HUES6 (cell line): ENCODE data around the gene PPP1R3D.
"Not testable (repeated sequence)": the region's sequence is repeated elsewhere in the genome, so short reads cannot be mapped to it uniquely, and the experiment has no call there.

Experiments used
- H3K27ac ChIP-seq: 2 replicates; pipeline ENCODE4 v1.7.0; 2013; ENCODE audit warnings: low read depth, mild to moderate bottlenecking, low read length, inconsistent platforms
- H3K27me3 ChIP-seq: 2 replicates; pipeline ENCODE4 v1.6.1; 2013; ENCODE audit warnings: low read length; ENCODE audit not compliant: control insufficient read depth, insufficient read depth
- H3K36me3 ChIP-seq: 2 replicates; pipeline ENCODE4 v1.6.1; 2013; ENCODE audit warnings: low read length; ENCODE audit not compliant: control insufficient read depth, insufficient read depth
- H3K4me1 ChIP-seq: 2 replicates; pipeline ENCODE4 v1.6.1; 2013; ENCODE audit warnings: low read length; ENCODE audit not compliant: control insufficient read depth, insufficient read depth
- H3K4me3 ChIP-seq: 2 replicates; pipeline ENCODE4 v1.5.1; 2013; ENCODE audit warnings: low read depth, low read length
- H3K9ac ChIP-seq: one replicate; pipeline ENCODE4 v1.6.1; 2013; ENCODE audit warnings: mild to moderate bottlenecking, low read length
- H3K9me3 ChIP-seq: 2 replicates; pipeline ENCODE4 v1.6.1; 2013; ENCODE audit warnings: low read depth, low read length; ENCODE audit not compliant: control insufficient read depth, insufficient read depth

Gene PPP1R3D

GRCh38 chr20:59971428-59971827, 31.3 kb upstream of the PPP1R3D start:
- H3K9me3 ChIP-seq = no peaks in the 10 kb centered on the region
- H3K27me3 ChIP-seq = no peaks in the 10 kb centered on the region
- H3K4me3 ChIP-seq = no peak overlapping the region
- H3K27ac ChIP-seq = no peak overlapping the region
- no peaks in the 10 kb centered on the region for H3K4me1 ChIP-seq
- no peaks in the 10 kb centered on the region for H3K36me3 ChIP-seq
- no peak overlapping the region for H3K9ac ChIP-seq

GRCh38 chr20:59966428-59966827, 26.3 kb upstream of the PPP1R3D start:
- Histone ChIP-seq H3K9ac (no peak overlapping the region), H3K36me3 (no peaks in the 10 kb centered on the region), H3K4me3 (no peak overlapping the region), H3K4me1 (no peaks in the 10 kb centered on the region), H3K27ac (no peak overlapping the region), H3K27me3 (no peaks in the 10 kb centered on the region), H3K9me3 (no peaks in the 10 kb centered on the region)

- peaks cover 3% of the 10 kb centered on the region; the same call in 1 of the 2 replicates for H3K4me1 ChIP-seq
- no peaks in the 10 kb centered on the region for H3K9me3 ChIP-seq
- H3K27ac ChIP-seq = no peak overlapping the region
- no peaks in the 10 kb centered on the region for H3K36me3 ChIP-seq
- no peaks in the 10 kb centered on the region for H3K27me3 ChIP-seq
- H3K9ac ChIP-seq = no peak overlapping the region
- H3K4me3 ChIP-seq = no peak overlapping the region
Measured at GRCh38 chr20:59962155-59962554, 22.1 kb upstream of the PPP1R3D start.

- no peak overlapping the region for H3K9ac ChIP-seq
- no peaks in the 10 kb centered on the region for H3K36me3 ChIP-seq
- no peak overlapping the region for H3K4me3 ChIP-seq
- peaks cover 3% of the 10 kb centered on the region; the same call in 1 of the 2 replicates for H3K4me1 ChIP-seq
- H3K9me3 ChIP-seq = no peaks in the 10 kb centered on the region
- H3K27me3 ChIP-seq = no peaks in the 10 kb centered on the region
- no peak overlapping the region for H3K27ac ChIP-seq
Measured at GRCh38 chr20:59961423-59961822, 21.3 kb upstream of the PPP1R3D start.

GRCh38 chr20:59958626-59959025, 18.5 kb upstream of the PPP1R3D start:
- Histone ChIP-seq H3K9me3 (no peaks in the 10 kb centered on the region), H3K27ac (no peak overlapping the region), H3K4me3 (no peak overlapping the region), H3K9ac (no peak overlapping the region), H3K4me1 (peaks cover 3% of the 10 kb centered on the region; the same call in 1 of the 2 replicates), H3K27me3 (no peaks in the 10 kb centered on the region), H3K36me3 (no peaks in the 10 kb centered on the region)

GRCh38 chr20:59958123-59958522, 18.0 kb upstream of the PPP1R3D start, which contains the start of gene CDH26:
TSS of gene CDH26 (plus strand) at chr20:59958423. CDS start at chr20:59958727, 304 bp downstream.
- Histone ChIP-seq H3K27ac (no peak within 1 kb of the TSS), H3K4me3 (no peak within 1 kb of the TSS), H3K4me1 (peaks cover 3% of the 10 kb centered on the region; the same call in 1 of the 2 replicates), H3K36me3 (no peaks in the 10 kb centered on the region), H3K9me3 (no peaks in the 10 kb centered on the region), H3K9ac (no peak within 1 kb of the TSS), H3K27me3 (no peaks in the 10 kb centered on the region)

GRCh38 chr20:59957568-59957967, 17.5 kb upstream of the PPP1R3D start:
- H3K4me3 ChIP-seq, H3K9ac ChIP-seq, H3K36me3 ChIP-seq, H3K27ac ChIP-seq, H3K27me3 ChIP-seq, H3K4me1 ChIP-seq, H3K9me3 ChIP-seq: not testable (repeated sequence)

GRCh38 chr20:59955131-59955796, 15.2 kb upstream of the PPP1R3D start:
- Histone ChIP-seq H3K9me3 (no peaks in the 10 kb centered on the region), H3K4me3 (no peak overlapping the region), H3K27me3 (no peaks in the 10 kb centered on the region), H3K4me1 (peaks cover 3% of the 10 kb centered on the region; the same call in 1 of the 2 replicates), H3K9ac (no peak overlapping the region), H3K27ac (no peak overlapping the region), H3K36me3 (no peaks in the 10 kb centered on the region)

- Histone ChIP-seq H3K4me3 (no peak overlapping the region), H3K4me1 (peaks cover 3% of the 10 kb centered on the region; the same call in 1 of the 2 replicates), H3K27me3 (no peaks in the 10 kb centered on the region), H3K27ac (no peak overlapping the region), H3K9me3 (no peaks in the 10 kb centered on the region), H3K9ac (no peak overlapping the region), H3K36me3 (no peaks in the 10 kb centered on the region)
Measured at GRCh38 chr20:59954718-59955117, 14.6 kb upstream of the PPP1R3D start.

- Histone ChIP-seq H3K27me3 (no peaks in the 10 kb centered on the region), H3K4me3 (no peak overlapping the region), H3K36me3 (peaks cover 3% of the 10 kb centered on the region; the same call in 1 of the 2 replicates), H3K9ac (no peak overlapping the region), H3K9me3 (no peaks in the 10 kb centered on the region), H3K27ac (no peak overlapping the region), H3K4me1 (peaks cover 4% of the 10 kb centered on the region; the same call in 1 of the 2 replicates)
Measured at GRCh38 chr20:59949911-59950310, 9.8 kb upstream of the PPP1R3D start.

GRCh38 chr20:59948828-59949720, 9.0 kb upstream of the PPP1R3D start:
- H3K4me1 ChIP-seq = peaks cover 4% of the 10 kb centered on the region; the same call in 1 of the 2 replicates
- H3K9me3 ChIP-seq = no peaks in the 10 kb centered on the region
- no peak overlapping the region for H3K9ac ChIP-seq
- H3K27ac ChIP-seq = no peak overlapping the region
- H3K36me3 ChIP-seq = peaks cover 10% of the 10 kb centered on the region
- H3K27me3 ChIP-seq = no peaks in the 10 kb centered on the region
- no peak overlapping the region for H3K4me3 ChIP-seq
